Measurements from ENCODE around the gene IFNA2. TPM values are rescaled to one million over a fixed set of nuclear protein-coding genes. Genes with fewer than 3 reads are reported as not detected.
A peak's percentile ranks its signal among the peaks of the same experiment; 100 is the strongest.

Gene IFNA2
- total RNA-seq, 3 donors from 2014 or later: not detected

- no peak for TF ChIP-seq CTCF (IDR thresholded peaks at IDR 0.05)
- Histone ChIP-seq H3K36me3 (ENCODE audit: low read depth) (no peaks in the 10 kb centered on the region), H3K4me1 (ENCODE audit: low read depth) (peaks cover 1% of the 10 kb centered on the region), H3K9me3 (no peaks in the 10 kb centered on the region), H3K4me3 (no peak within 1 kb of the TSS)
- DNase-seq: no peak
- intact Hi-C loops (cut with DNase I, micrococcal nuclease): no loop called here
- no peak for ATAC-seq
Observed at GRCh38 chr9:21408817-21409216, 23.6 kb upstream of the IFNA2 start, which contains the start of gene IFNA8. Gene IFNA8, plus strand, starts transcription at chr9:21409117. Its CDS starts 60 bp downstream, at chr9:21409177.

GRCh38 chr9:21404146-21404545 lies 18.9 kb upstream of the IFNA2 start:
- ATAC-seq: no peak
- Histone ChIP-seq H3K9me3 (no peaks in the 10 kb centered on the region), H3K36me3 (ENCODE audit: low read depth) (no peaks in the 10 kb centered on the region), H3K4me3 (no peak overlapping the region), H3K4me1 (ENCODE audit: low read depth) (peaks cover 6% of the 10 kb centered on the region)
- no peak for TF ChIP-seq CTCF (IDR thresholded peaks at IDR 0.05)
- intact Hi-C loops (cut with DNase I, micrococcal nuclease): no loop called here
- DNase-seq: no peak

GRCh38 chr9:21402386-21403251 lies 17.4 kb upstream of the IFNA2 start:
- ATAC-seq: peak; percentile 49
- no peak for TF ChIP-seq CTCF (IDR thresholded peaks at IDR 0.05)
- H3K36me3 ChIP-seq (ENCODE audit: low read depth): no peaks in the 10 kb centered on the region
- H3K9me3 ChIP-seq: no peaks in the 10 kb centered on the region
- H3K4me3 ChIP-seq: no peak overlapping the region
- DNase-seq: peak in 2 of 3 donors; percentile 31 to 48
- H3K4me1 ChIP-seq (ENCODE audit: low read depth): peaks cover 6% of the 10 kb centered on the region
- intact Hi-C loops (cut with DNase I, micrococcal nuclease): no loop called here

GRCh38 chr9:21399956-21400355 lies 14.8 kb upstream of the IFNA2 start:
- ATAC-seq (no peak), DNase-seq (no peak)
- H3K36me3 ChIP-seq (ENCODE audit: low read depth): no peaks in the 10 kb centered on the region
- no peaks in the 10 kb centered on the region for H3K9me3 ChIP-seq
- H3K4me1 ChIP-seq (ENCODE audit: low read depth): peaks cover 6% of the 10 kb centered on the region
- H3K4me3 ChIP-seq: no peak overlapping the region
- intact Hi-C loops (cut with DNase I, micrococcal nuclease): no loop called here
- no peak for TF ChIP-seq CTCF (IDR thresholded peaks at IDR 0.05)

- TF ChIP-seq CTCF (IDR thresholded peaks at IDR 0.05): no peak
- Histone ChIP-seq H3K4me3 (no peak overlapping the region), H3K9me3 (no peaks in the 10 kb centered on the region), H3K4me1 (ENCODE audit: low read depth) (peaks cover 6% of the 10 kb centered on the region), H3K36me3 (ENCODE audit: low read depth) (no peaks in the 10 kb centered on the region)
- intact Hi-C loops (cut with DNase I, micrococcal nuclease): no loop called here
- no peak for DNase-seq
- ATAC-seq: no peak
Observed at GRCh38 chr9:21398955-21399489, 13.8 kb upstream of the IFNA2 start.
